GM18861 (cell line): ENCODE results near the gene UGT1A9.

Experiments
- ATAC-seq: cut with Tn5 transposase; IDR thresholded peaks from one replicate; pipeline ENCODE4 v1.9.1; 2021; ENCODE audit not compliant: unreplicated experiment

The UGT1A9 gene

GRCh38 chr2:233794128-233794658 is 122.5 kb downstream of the UGT1A9 start:
- no peak for ATAC-seq

DNA sequence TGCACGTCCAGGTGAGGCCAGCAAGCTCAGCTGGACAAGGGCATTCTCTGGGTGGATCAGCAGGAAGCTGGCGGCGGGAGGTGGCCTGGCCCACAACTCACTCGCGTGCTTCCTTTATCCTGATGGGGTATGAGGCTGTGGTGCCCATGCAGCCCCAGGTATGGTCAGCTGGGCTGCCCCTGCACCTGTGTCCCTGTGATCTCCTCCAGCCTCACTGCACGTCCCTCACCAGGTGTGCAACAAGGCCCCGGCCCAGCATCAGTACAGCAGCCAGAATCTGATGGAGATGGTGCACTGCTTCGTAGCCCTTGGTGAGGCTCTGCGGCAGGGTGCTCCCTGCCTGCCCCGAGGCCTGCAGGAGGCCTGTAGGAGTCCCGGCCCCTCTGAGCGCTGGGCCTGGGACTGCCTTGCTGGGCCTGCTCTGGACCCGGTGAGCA is 124.1 kb downstream of the UGT1A9 start:
- no peak for ATAC-seq

- ATAC-seq: no peak
These were observed 124.6 kb downstream of the UGT1A9 start for GRCh38 chr2:233796254-233796653.

GRCh38 chr2:233798335-233799086 is 126.8 kb downstream of the UGT1A9 start:
- no peak for ATAC-seq

DNA sequence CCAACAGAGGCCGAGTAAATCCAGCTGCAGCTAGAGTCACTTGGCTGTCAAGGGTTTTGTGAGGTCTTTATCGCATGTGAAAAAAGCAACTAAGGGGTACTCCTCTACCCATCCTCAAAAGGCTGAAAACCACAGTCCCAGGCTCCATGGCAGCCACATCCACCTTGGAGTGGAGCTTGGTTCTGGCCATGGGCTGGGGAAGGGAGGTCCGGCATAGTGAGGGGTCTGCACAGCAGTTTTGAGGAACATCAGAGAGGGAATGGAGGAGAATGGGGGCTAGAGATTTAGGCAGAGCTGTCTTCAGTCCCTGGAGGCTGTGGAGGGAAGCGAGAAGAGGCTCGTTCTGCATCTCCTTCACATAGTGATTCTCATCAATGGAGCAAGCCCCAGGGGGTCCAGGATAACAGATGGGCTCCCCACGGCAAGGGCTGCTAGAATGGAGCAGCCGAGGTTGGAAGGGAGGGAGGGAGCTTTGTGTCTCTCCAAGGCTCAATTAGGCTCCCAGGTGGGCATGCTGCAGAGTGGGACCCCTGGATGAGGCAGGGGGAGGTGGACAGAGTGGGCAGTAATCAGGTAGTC is 127.5 kb downstream of the UGT1A9 start:
- no peak for ATAC-seq

DNA sequence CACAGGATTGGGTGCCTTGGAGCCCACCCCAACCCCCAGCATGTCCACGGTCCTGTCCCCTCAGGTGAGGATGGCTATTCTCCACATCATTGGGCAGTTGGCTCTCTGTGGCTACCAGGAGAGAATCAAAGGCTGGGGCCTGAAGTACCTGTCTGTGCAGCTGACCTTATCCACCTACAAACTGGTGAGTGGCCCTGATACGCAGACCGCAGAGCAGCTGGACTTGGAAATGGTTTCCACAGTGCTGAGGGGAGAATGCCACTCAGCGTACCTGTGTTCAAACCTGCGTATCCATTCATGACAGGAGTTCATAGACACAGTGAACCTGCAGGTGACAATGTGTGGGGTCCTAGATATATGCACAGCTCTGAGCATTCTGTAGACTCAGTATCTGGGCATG is 128.0 kb downstream of the UGT1A9 start:
- ATAC-seq: no peak

- ATAC-seq: no peak
These were observed 128.5 kb downstream of the UGT1A9 start for GRCh38 chr2:233800208-233800607.

GRCh38 chr2:233801357-233802131 is 129.8 kb downstream of the UGT1A9 start:
- ATAC-seq: no peak

GRCh38 chr2:233802132-233802815 is 130.6 kb downstream of the UGT1A9 start:
- ATAC-seq: no peak

- ATAC-seq: no peak
These were observed 131.7 kb downstream of the UGT1A9 start for GRCh38 chr2:233803292-233803911.

- ATAC-seq: no peak
These were observed 132.3 kb downstream of the UGT1A9 start for GRCh38 chr2:233803994-233804393.

DNA sequence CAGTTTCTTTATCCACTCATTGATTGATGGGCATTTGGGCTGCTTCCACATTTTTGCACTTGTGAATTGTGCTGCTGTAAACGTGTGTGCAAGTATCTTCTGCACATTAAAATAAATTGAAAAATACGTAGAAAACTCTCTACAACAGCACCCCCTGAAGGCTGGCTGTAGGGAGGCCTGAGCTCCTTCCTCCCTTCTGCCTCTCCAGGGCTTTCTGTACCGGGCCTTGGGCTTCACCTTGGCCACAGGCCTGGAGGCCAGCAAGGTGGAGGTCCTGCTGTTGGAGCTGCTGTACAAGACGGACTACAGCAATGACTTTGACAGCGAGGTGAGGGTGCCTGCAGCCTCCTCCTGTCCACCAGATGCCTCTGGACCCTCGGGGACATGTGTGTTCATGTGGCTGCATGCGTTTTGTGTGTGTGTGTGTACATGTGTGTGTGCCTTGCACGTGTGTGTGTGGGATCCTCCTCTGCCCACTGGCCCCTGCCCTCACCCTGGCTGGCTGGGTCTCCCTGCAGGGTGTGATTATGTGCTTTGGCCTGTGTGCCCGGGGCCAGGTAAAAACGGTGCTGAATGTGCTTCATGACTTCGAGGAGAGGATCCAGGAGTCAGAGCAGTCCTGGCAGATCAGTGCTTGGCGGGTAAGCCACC is 135.6 kb downstream of the UGT1A9 start:
- ATAC-seq: no peak

GRCh38 chr2:233807966-233808935 is 136.6 kb downstream of the UGT1A9 start:
- ATAC-seq: no peak

GRCh38 chr2:233810385-233810784 is 138.7 kb downstream of the UGT1A9 start:
- ATAC-seq: no peak

DNA sequence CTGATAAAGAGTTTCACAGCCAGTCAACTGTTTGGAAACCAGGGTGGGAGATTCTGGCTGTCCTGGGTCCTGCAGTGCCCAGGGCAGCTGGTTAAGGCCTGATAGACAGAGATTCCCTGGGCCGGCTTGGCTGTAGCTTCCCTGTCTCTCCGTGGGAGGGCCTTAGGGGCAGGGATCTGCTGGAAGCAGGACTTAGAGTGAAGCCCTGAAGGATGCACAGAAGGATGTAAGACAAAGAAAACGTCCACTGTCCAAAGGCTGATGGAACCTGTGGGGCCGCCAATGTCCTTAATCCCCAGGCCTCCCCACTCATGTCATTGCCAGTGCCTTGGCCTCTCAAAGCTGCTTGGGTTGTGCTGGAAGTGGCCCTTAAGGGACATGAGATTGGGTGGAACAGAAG is 139.4 kb downstream of the UGT1A9 start:
- no peak for ATAC-seq

GRCh38 chr2:233811732-233812131 is 140.0 kb downstream of the UGT1A9 start:
- no peak for ATAC-seq

GRCh38 chr2:233813236-233814055 is 141.7 kb downstream of the UGT1A9 start:
- no peak for ATAC-seq
